Mesenchymal stem cell (in vitro differentiated cells and primary cell): ENCODE data around the gene C20orf204.

ENCODE experiments used
- DNase-seq: peaks from one replicate; pipeline ENCODE4 v3.0.0-alpha.2; 2013
- H2AFZ ChIP-seq: one replicate; pipeline ENCODE4 v1.6.1; 2013; ENCODE audit warnings: low read depth, mild to moderate bottlenecking, control low read depth, inconsistent platforms, low read length, moderate library complexity
- H2AK5ac ChIP-seq: 2 replicates; pipeline ENCODE4 v1.6.1; 2013; ENCODE audit warnings: low read length, moderate library complexity, mild to moderate bottlenecking, inconsistent platforms; ENCODE audit not compliant: severe bottlenecking
- H2BK120ac ChIP-seq: one replicate; pipeline ENCODE4 v1.6.1; 2013; ENCODE audit warnings: low read depth, mild to moderate bottlenecking, inconsistent platforms, low read length, moderate library complexity
- H2BK12ac ChIP-seq, 2 experiments: one replicate each; pipeline ENCODE4 v1.6.1; 2013; ENCODE audit warnings: inconsistent platforms in 2 of 2, low read length in 2 of 2, mild to moderate bottlenecking in 2 of 2, moderate library complexity in 2 of 2, control low read depth in 1 of 2
- H2BK15ac ChIP-seq: one replicate; pipeline ENCODE4 v1.6.1; 2013; ENCODE audit warnings: mild to moderate bottlenecking, low read depth, inconsistent platforms; ENCODE audit not compliant: poor library complexity, severe bottlenecking
- H2BK5ac ChIP-seq: 2 replicates; pipeline ENCODE4 v1.6.1; 2013; ENCODE audit warnings: low read depth, mild to moderate bottlenecking, low read length, control low read depth, inconsistent platforms; ENCODE audit not compliant: poor library complexity, severe bottlenecking
- H3K14ac ChIP-seq, 2 experiments: one replicate each; pipeline ENCODE4 v1.6.1; 2013; ENCODE audit warnings: inconsistent platforms in 2 of 2, low read length in 2 of 2, control low read depth in 1 of 2, mild to moderate bottlenecking in 1 of 2, moderate library complexity in 1 of 2
- H3K18ac ChIP-seq, 2 experiments: one replicate each; pipeline ENCODE4 v1.6.1; 2013; ENCODE audit warnings: inconsistent platforms in 2 of 2, low read length in 2 of 2, control low read depth in 1 of 2, low read depth in 1 of 2, mild to moderate bottlenecking in 1 of 2
- H3K23ac ChIP-seq, 2 experiments: one replicate each; pipeline ENCODE4 v1.6.1; 2013; ENCODE audit warnings: inconsistent platforms in 2 of 2, low read length in 2 of 2, mild to moderate bottlenecking in 2 of 2, moderate library complexity in 2 of 2, control low read depth in 1 of 2
- H3K27ac ChIP-seq: 2 replicates; pipeline ENCODE4 v1.5.1; 2013; ENCODE audit warnings: mild to moderate bottlenecking, moderate library complexity, low read length, control low read depth, inconsistent platforms; ENCODE audit not compliant: poor library complexity, severe bottlenecking
- H3K27me3 ChIP-seq, 2 experiments: 2 replicates each; pipeline versions ENCODE4 v1.6.1 to v1.7.0; 2013; ENCODE audit warnings: low read length in 2 of 2, mild to moderate bottlenecking in 2 of 2, moderate library complexity in 2 of 2, control low read depth in 1 of 2, inconsistent platforms in 1 of 2; ENCODE audit not compliant: control insufficient read depth in 1 of 2, insufficient read depth in 1 of 2
- H3K36me3 ChIP-seq, 2 experiments: 2 replicates each; pipeline versions ENCODE4 v1.6.1 to v1.7.0; 2013; ENCODE audit warnings: low read length in 2 of 2, control low read depth in 1 of 2, inconsistent platforms in 1 of 2, low read depth in 1 of 2, mild to moderate bottlenecking in 1 of 2; ENCODE audit not compliant: insufficient read depth in 2 of 2, control insufficient read depth in 1 of 2
- H3K4ac ChIP-seq, 2 experiments: one replicate each; pipeline ENCODE4 v1.6.1; 2013; ENCODE audit warnings: inconsistent platforms in 2 of 2, low read length in 2 of 2, mild to moderate bottlenecking in 2 of 2, moderate library complexity in 2 of 2, control low read depth in 1 of 2, low read depth in 1 of 2
- H3K4me1 ChIP-seq: 2 replicates; pipeline ENCODE4 v1.6.1; 2013; ENCODE audit warnings: low read depth, low read length, control low read depth; ENCODE audit not compliant: control insufficient read depth, insufficient read depth
- H3K4me2 ChIP-seq: 2 replicates; pipeline ENCODE4 v1.6.1; 2013; ENCODE audit warnings: low read length, mild to moderate bottlenecking, inconsistent platforms; ENCODE audit not compliant: poor library complexity, severe bottlenecking
- H3K4me3 ChIP-seq, 2 experiments: 2 replicates each; pipeline versions ENCODE4 v1.5.1 to v1.7.0; 2013; ENCODE audit warnings: low read length in 2 of 2, mild to moderate bottlenecking in 2 of 2, control low read depth in 1 of 2, low read depth in 1 of 2; ENCODE audit not compliant: insufficient read depth in 1 of 2
- H3K79me1 ChIP-seq: replicated peaks from 2 replicates; pipeline ENCODE4 v1.6.1; 2013; ENCODE audit warnings: mild to moderate bottlenecking, control low read depth, low read length, inconsistent platforms; ENCODE audit not compliant: poor library complexity, severe bottlenecking
- H3K9ac ChIP-seq: 2 replicates; pipeline ENCODE4 v1.7.0; 2013; ENCODE audit warnings: mild to moderate bottlenecking, low read length, moderate library complexity
- H3K9me3 ChIP-seq: 2 replicates; pipeline ENCODE4 v1.7.0; 2013; ENCODE audit warnings: mild to moderate bottlenecking, low read length; ENCODE audit not compliant: control insufficient read depth
- H4K8ac ChIP-seq: one replicate; pipeline ENCODE4 v1.6.1; 2013; ENCODE audit warnings: inconsistent platforms, mild to moderate bottlenecking, low read length, moderate library complexity
- H4K91ac ChIP-seq: one replicate; pipeline ENCODE4 v1.6.1; 2013; ENCODE audit warnings: mild to moderate bottlenecking, low read length, inconsistent platforms
- WGBS: methylation state at CpG from one replicate; pipeline ENCODE4 v1.1.7; 2013; ENCODE audit warnings: mixed read lengths; 5-methylcytosine and 5-hydroxymethylcytosine counted together

Gene C20orf204

GRCh38 chr20:64027981-64028685 is 7.8 kb upstream of the C20orf204 start:
- no peak overlapping the region for H2BK120ac ChIP-seq
- H2BK12ac ChIP-seq, result no peak overlapping the region
- H4K91ac ChIP-seq, result no peak overlapping the region
- H3K9me3 ChIP-seq, result no peaks in the 10 kb centered on the region
- no peak overlapping the region for H2AK5ac ChIP-seq
- H3K23ac ChIP-seq, result no peak overlapping the region
- no peak overlapping the region for H3K14ac ChIP-seq
- no peak overlapping the region for H3K4ac ChIP-seq
- H3K9ac ChIP-seq, result no peak overlapping the region
- peaks cover 33% of the 10 kb centered on the region for H3K79me1 ChIP-seq
- H2AFZ ChIP-seq, result no peak overlapping the region
- no peak overlapping the region for H2BK5ac ChIP-seq
- H3K36me3 ChIP-seq, result peaks cover 92 to 96% of the 10 kb centered on the region in 2 experiments
- no peak overlapping the region for H2BK15ac ChIP-seq
- no peak overlapping the region for H3K4me3 ChIP-seq
- H4K8ac ChIP-seq, result no peak overlapping the region
- H3K4me1 ChIP-seq, result peaks cover 3% of the 10 kb centered on the region
- 94% methylated on average over 24 of the region's 24 CpGs for WGBS
- no peak overlapping the region for H3K4me2 ChIP-seq
- H3K27ac ChIP-seq, result no peak overlapping the region
- H3K27me3 ChIP-seq, result no peaks in the 10 kb centered on the region
- no peak for DNase-seq
- H3K18ac ChIP-seq, result no peak overlapping the region

GRCh38 chr20:64029293-64030117 is 6.5 kb upstream of the C20orf204 start:
- H3K79me1 ChIP-seq, result peaks cover 25% of the 10 kb centered on the region
- H3K27me3 ChIP-seq, result no peaks in the 10 kb centered on the region
- no peak overlapping the region for H2AFZ ChIP-seq
- no peak overlapping the region for H3K14ac ChIP-seq
- H3K9ac ChIP-seq, result no peak overlapping the region
- no peak for DNase-seq
- H2BK120ac ChIP-seq, result no peak overlapping the region
- 93% methylated on average over 38 of the region's 38 CpGs for WGBS
- H3K23ac ChIP-seq, result no peak overlapping the region
- no peaks in the 10 kb centered on the region for H3K9me3 ChIP-seq
- H3K27ac ChIP-seq, result no peak overlapping the region
- no peak overlapping the region for H3K4me2 ChIP-seq
- H2BK12ac ChIP-seq, result no peak overlapping the region
- H2BK15ac ChIP-seq, result no peak overlapping the region
- H3K4me3 ChIP-seq, result no peak overlapping the region
- H3K4ac ChIP-seq, result no peak overlapping the region
- H4K8ac ChIP-seq, result no peak overlapping the region
- no peak overlapping the region for H4K91ac ChIP-seq
- H3K18ac ChIP-seq, result no peak overlapping the region
- no peak overlapping the region for H2BK5ac ChIP-seq
- H3K36me3 ChIP-seq, result peaks cover 92% of the 10 kb centered on the region in 2 experiments
- peaks cover under 1% of the 10 kb centered on the region for H3K4me1 ChIP-seq
- no peak overlapping the region for H2AK5ac ChIP-seq

GRCh38 chr20:64030371-64031134 is 5.4 kb upstream of the C20orf204 start:
- WGBS, result 94% methylated on average over 19 of the region's 20 CpGs
- H3K27ac ChIP-seq, result no peak overlapping the region

More at GRCh38 chr20:64030371-64031134, 5.4 kb upstream of the C20orf204 start:
- no peak overlapping the region for H3K18ac ChIP-seq
- no peak overlapping the region for H3K23ac ChIP-seq
- no peak overlapping the region for H2AK5ac ChIP-seq
- H2AFZ ChIP-seq, result no peak overlapping the region
- no peaks in the 10 kb centered on the region for H3K9me3 ChIP-seq
- H3K79me1 ChIP-seq, result peaks cover 16% of the 10 kb centered on the region
- no peaks in the 10 kb centered on the region for H3K27me3 ChIP-seq
- DNase-seq, result no peak
- no peak overlapping the region for H3K4ac ChIP-seq
- H3K4me2 ChIP-seq, result no peak overlapping the region
- H3K9ac ChIP-seq, result no peak overlapping the region
- H3K4me1 ChIP-seq, result no peaks in the 10 kb centered on the region
- H2BK15ac ChIP-seq, result no peak overlapping the region
- no peak overlapping the region for H3K4me3 ChIP-seq
- no peak overlapping the region for H3K14ac ChIP-seq
- no peak overlapping the region for H2BK120ac ChIP-seq
- H2BK5ac ChIP-seq, result no peak overlapping the region
- no peak overlapping the region for H2BK12ac ChIP-seq
- H4K91ac ChIP-seq, result no peak overlapping the region
- peaks cover 90 to 92% of the 10 kb centered on the region in 2 experiments for H3K36me3 ChIP-seq
- no peak overlapping the region for H4K8ac ChIP-seq
